NCI-H1417 treated with DMSO at 0.1 percent for 48 hours (cell line): ENCODE data around the gene TRNP1.
"Not testable (repeated sequence)": the region's sequence is repeated elsewhere in the genome, so short reads cannot be mapped to it uniquely, and the experiment has no call there.

ENCODE experiments used
- DNase-seq: peaks from one replicate; lab custom pipeline; 2025; lab: John Stamatoyannopoulos, UW

TRNP1 gene

GRCh38 chr1:26972821-26973220 lies 20.7 kb upstream of the TRNP1 start:
- no peak for DNase-seq

GRCh38 chr1:26976621-26977510 lies 16.6 kb upstream of the TRNP1 start:
- DNase-seq, result no peak

- no peak for DNase-seq
Measured at GRCh38 chr1:26978901-26979300, 14.6 kb upstream of the TRNP1 start.

- no peak for DNase-seq
Measured at GRCh38 chr1:26981146-26981846, 12.2 kb upstream of the TRNP1 start.

DNA sequence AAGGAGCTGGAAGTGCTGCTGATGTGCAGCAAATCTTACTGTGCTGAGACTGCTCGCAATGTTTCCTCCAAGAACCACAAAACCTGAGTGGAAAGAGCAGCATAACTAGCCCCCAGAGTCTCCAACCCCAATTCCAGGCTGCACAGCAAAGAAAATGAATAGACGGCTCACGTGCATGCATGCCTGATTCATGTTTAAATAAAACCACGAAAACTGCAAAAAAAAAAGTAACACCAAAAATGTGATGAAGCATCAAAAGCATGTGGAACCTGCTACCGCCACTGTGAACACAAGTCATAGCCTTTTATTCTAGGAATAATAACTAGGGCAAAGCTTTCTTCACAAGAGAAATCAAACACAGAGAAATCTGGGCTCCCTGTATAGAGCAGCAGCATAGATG lies 9.6 kb upstream of the TRNP1 start:
- DNase-seq, result no peak

- no peak for DNase-seq
Measured at GRCh38 chr1:26984291-26984690, 9.2 kb upstream of the TRNP1 start.

DNA sequence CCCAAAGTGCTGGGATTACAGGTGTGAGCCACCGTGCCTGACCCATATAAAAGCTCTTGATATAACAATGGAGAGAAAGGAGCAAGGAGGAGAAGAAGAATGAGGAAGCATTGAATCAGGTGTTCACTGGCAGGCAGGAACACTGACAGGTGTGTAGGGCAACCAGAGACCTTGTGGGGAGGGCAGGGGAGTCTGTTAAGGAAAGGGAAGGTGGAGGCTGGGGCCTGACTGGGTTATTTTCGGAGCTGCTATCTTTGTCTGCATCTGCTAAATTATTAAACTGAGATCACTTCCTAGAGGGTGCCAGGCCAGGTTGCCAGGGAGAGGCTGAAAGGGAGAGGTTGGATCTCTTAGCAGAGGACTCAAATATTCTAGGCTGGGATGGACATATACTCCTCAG lies 6.8 kb upstream of the TRNP1 start:
- no peak for DNase-seq

- DNase-seq, result not testable (repeated sequence)
Measured at GRCh38 chr1:26989403-26990109, 3.9 kb upstream of the TRNP1 start.

- no peak for DNase-seq
Measured at GRCh38 chr1:26991310-26992116, 2.0 kb upstream of the TRNP1 start.

- DNase-seq, result no peak
Measured at GRCh38 chr1:26994020-26994786, 711 bp downstream of the TRNP1 start.

- DNase-seq, result no peak
Measured at GRCh38 chr1:26994787-26995517, 1.5 kb downstream of the TRNP1 start.

DNA sequence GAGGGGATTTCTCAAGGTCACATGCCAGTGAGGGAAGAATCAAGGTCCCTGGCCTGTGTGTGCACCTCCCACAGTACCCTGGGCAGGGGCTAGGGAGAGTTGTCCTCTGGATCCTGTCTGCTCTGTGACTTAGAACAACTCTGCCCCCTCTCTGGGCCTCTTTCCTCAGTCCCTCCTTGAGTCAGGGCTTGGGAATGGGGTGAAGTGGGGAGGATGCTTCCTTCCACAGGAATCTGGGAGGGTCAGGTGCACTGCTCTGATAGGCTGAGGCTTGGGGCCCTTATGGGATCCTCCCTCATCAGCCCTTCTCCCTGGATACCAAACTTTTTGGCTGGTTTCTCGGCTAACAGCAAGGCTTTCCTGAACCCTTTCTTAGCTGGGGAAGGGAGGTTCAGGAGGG lies 2.5 kb downstream of the TRNP1 start:
- DNase-seq, result no peak

DNA sequence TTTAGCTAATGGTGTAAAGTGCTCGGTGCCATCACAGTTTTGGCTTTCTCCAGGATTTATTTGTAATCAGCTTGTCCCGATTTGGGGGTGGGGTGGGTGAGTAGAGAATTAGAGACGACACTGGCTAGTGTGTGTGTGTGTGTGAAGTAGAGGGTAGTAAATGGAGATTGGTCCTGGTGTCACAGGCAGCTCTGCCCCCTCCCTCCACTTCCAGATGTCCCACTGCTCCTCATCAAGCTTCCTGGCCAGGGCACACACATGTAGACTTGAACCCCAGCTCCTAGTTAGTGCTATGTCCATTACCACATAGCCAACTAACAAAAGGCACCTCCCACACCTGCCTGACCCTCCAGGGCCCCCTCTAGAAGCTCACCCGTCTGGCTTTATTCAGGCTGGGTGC lies 3.2 kb downstream of the TRNP1 start:
- no peak for DNase-seq

DNA sequence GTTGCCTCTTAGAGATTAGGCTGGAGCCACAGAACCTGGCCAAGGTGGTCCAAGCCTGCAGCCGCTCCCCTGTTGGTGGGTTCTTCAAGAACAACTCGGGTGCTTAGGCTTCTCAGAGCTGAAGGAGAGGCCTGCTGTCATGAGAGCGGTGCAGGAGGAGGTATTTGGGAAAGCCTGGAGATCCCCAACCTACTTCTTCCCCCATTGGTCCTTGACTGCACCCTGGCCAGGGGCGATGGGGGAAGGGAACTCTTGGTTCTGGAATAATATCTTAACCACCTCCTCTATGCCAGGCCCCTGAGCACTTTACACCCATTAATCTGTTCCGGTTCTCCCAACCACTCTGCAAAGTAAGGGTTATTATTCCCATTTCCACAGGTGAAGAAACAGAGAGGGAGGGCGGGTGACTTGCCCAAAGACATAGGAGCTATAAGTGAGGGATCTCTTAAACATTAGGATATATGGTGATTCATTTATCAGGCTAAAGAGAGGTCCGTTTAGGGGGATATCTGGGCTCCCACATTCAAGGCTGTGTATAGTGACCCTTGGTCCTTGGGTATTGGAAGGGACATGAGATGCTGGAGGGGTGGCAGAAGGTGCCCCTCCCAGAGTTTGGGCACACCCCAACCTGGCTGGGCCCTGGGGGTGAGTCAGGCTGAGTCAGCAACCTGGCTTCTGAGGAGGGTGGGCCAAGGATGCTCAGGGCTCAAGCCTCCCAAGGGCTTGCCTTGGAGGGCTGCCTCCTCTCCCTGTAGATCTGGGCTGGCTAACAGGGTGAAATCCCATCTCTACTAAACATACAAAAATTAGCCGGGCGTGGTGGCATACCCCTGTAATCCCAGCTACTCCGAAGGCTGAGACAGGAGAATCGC lies 5.2 kb downstream of the TRNP1 start:
- DNase-seq, result no peak

GRCh38 chr1:26999440-26999987 lies 6.0 kb downstream of the TRNP1 start:
- DNase-seq, result no peak

DNA sequence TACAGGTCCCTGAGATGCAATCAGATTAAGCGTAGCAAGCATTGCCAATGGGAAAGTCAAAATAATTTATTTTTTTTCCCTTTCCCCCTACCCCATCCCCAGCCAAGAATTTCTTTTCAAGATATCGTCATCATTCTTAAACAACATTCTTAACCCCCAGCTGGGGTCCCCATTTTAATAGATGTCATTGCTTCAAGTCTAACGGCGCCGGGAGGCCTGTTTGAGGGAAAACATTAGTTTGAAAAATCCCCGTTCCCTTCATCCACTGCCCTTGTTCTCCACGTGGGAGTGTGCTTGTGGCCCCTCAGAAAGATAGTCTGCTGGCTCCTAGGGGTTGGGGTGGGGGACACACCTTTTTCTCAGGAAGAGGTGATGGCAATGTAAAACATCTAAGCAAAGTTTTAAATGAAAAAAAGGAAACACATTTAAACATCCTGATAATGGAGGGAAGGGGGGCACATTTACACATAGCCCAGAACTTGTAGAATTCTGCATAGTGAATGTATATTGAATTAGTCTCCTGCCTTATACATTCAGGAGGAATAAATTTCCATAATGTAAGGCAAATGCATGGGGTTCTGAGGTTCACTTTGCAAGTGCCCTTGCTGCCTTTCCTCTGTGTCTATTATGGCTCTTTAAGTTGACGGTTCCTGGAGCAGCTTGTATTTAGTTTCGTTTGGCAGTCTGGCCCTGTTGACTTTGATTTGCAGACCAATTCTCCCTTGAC lies 6.8 kb downstream of the TRNP1 start:
- DNase-seq, result no peak

- no peak for DNase-seq
Measured at GRCh38 chr1:27000817-27001460, 7.4 kb downstream of the TRNP1 start.
